Natural killer cell (primary cell): ENCODE data around the gene OBSCN. TPM values are rescaled to one million over a fixed set of nuclear protein-coding genes. Genes with fewer than 3 reads are reported as not detected.

Experiments
- ATAC-seq, 3 donors: fragments of 150-1000 bp in 2 of 3; fragments of 200-7000 bp in 1 of 3; cut with Tn5 transposase; 1 replicate in 1 of 3; 2 replicates in 2 of 3; pipeline ENCODE4 v1.10.0; 2021; ENCODE audit warnings: mild to moderate bottlenecking in 2 of 3, moderate library complexity in 2 of 3
- DNase-seq, 2 donors: peaks; one replicate each; pipeline versions ENCODE4 v3.0.0 to v3.0.0-alpha.2; 2013 to 2021; ENCODE audit warnings: mixed read lengths in 1 of 2
- H3K27ac ChIP-seq: one replicate; pipeline ENCODE4 v1.5.1; 2013; ENCODE audit warnings: mild to moderate bottlenecking, low read length
- H3K27me3 ChIP-seq: one replicate; pipeline ENCODE4 v1.6.1; 2013; ENCODE audit warnings: low read length; ENCODE audit not compliant: control insufficient read depth, insufficient read depth
- H3K36me3 ChIP-seq: one replicate; pipeline ENCODE4 v1.6.1; 2013; ENCODE audit warnings: low read length; ENCODE audit not compliant: control insufficient read depth, insufficient read depth
- H3K4me1 ChIP-seq: one replicate; pipeline ENCODE4 v1.6.1; 2013; ENCODE audit warnings: low read length; ENCODE audit not compliant: control insufficient read depth, insufficient read depth
- H3K4me3 ChIP-seq: one replicate; pipeline ENCODE4 v1.5.1; 2013; ENCODE audit warnings: low read length
- H3K9me3 ChIP-seq: one replicate; pipeline ENCODE4 v1.6.1; 2013; ENCODE audit warnings: low read length; ENCODE audit not compliant: control insufficient read depth, insufficient read depth
- H3K27ac Mint-ChIP-seq, 2 donors: one replicate each; pipeline ENCODE4 v1.8.0; 2022; ENCODE audit warnings: mild to moderate bottlenecking in 2 of 2, mixed read lengths in 2 of 2, moderate library complexity in 1 of 2
- H3K27me3 Mint-ChIP-seq, 2 donors: one replicate each; pipeline ENCODE4 v1.8.0; 2022; ENCODE audit warnings: low read depth in 2 of 2, mixed read lengths in 2 of 2
- H3K36me3 Mint-ChIP-seq: one replicate; pipeline ENCODE4 v1.8.0; 2022; ENCODE audit warnings: mixed read lengths
- H3K4me1 Mint-ChIP-seq, 2 donors: one replicate each; pipeline ENCODE4 v1.8.0; 2022; ENCODE audit warnings: mixed read lengths in 2 of 2
- H3K4me3 Mint-ChIP-seq: one replicate; pipeline ENCODE4 v1.8.0; 2022; ENCODE audit warnings: mild to moderate bottlenecking, moderate library complexity, mixed read lengths
- H3K9me3 Mint-ChIP-seq, 2 donors: one replicate each; pipeline ENCODE4 v1.8.0; 2022; ENCODE audit warnings: mixed read lengths in 2 of 2
- CTCF ChIP-seq: fragments of 200-600 bp; IDR thresholded peaks from one replicate; pipeline ENCODE4 v1.8.0; 2022; ENCODE audit warnings: antibody characterized with exemption
- WGBS: methylation state at CpG from one replicate; pipeline ENCODE4 v1.1.7; 2013; ENCODE audit warnings: missing lambda C conversion rate; ENCODE audit not compliant: insufficient coverage; 5-methylcytosine and 5-hydroxymethylcytosine counted together
- intact Hi-C: fragments of 100-400 bp; cut with micrococcal nuclease; formaldehyde crosslinking; loops from one replicate; pipeline ENCODE4 v1.14.2; 2022
- total RNA-seq, 4 donors: library from RNA; stranded (reverse); fragments of 120-200 nt in 1 of 4; gene quantifications; one replicate each; pipeline versions ENCODE4 v1.2.3 to v1.2.4, GENCODE V29; 2013 to 2022

Gene OBSCN
- total RNA-seq, 3 donors from 2014 or later (not counting 1 experiment from before 2014, with no cell fraction given) = 9.6 to 30.0 (median 14.3) TPM

DNA sequence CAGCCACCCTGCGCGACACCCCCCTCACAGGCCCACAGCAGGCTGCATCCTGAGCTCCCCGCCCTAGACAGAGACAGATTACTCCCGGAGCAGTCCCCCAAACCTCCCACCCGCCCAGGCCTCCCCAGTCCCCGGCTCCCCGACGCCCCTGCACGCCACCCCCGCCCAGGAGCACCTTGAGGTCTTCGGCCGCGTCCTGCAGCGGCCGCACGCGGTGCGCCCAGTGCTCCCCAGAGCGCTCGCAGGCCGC lies 198.1 kb downstream of the OBSCN start:
- TF ChIP-seq CTCF = no peak
- under 1% methylated on average over 21 of the region's 21 CpGs for WGBS
- peak overlapping the region; percentile 75 to 89 for H3K27ac Mint-ChIP-seq
- ATAC-seq (peak in 1 of 3 donors; percentile 1), DNase-seq (no peak)
- peak overlapping the region; percentile 93 for H3K4me3 Mint-ChIP-seq
- H3K4me1 Mint-ChIP-seq = peaks cover 56 to 71% of the 10 kb centered on the region in 2 donors
- peak overlapping the region; percentile 82 for H3K4me3 ChIP-seq
- no peaks in the 10 kb centered on the region for H3K27me3 Mint-ChIP-seq
- H3K27me3 ChIP-seq = no peaks in the 10 kb centered on the region
- H3K27ac ChIP-seq = no peak overlapping the region
- peaks cover 9% of the 10 kb centered on the region for H3K36me3 ChIP-seq
- H3K4me1 ChIP-seq = peaks cover 57% of the 10 kb centered on the region
- no peaks in the 10 kb centered on the region for H3K9me3 Mint-ChIP-seq
- intact Hi-C loops = loop anchor here (1.0 to 5.0 kb wide), 2 partner anchors 10 to 51 kb away; partner anchors contain the start of gene TRIM17
- no peaks in the 10 kb centered on the region for H3K9me3 ChIP-seq
- no peaks in the 10 kb centered on the region for H3K36me3 Mint-ChIP-seq

DNA sequence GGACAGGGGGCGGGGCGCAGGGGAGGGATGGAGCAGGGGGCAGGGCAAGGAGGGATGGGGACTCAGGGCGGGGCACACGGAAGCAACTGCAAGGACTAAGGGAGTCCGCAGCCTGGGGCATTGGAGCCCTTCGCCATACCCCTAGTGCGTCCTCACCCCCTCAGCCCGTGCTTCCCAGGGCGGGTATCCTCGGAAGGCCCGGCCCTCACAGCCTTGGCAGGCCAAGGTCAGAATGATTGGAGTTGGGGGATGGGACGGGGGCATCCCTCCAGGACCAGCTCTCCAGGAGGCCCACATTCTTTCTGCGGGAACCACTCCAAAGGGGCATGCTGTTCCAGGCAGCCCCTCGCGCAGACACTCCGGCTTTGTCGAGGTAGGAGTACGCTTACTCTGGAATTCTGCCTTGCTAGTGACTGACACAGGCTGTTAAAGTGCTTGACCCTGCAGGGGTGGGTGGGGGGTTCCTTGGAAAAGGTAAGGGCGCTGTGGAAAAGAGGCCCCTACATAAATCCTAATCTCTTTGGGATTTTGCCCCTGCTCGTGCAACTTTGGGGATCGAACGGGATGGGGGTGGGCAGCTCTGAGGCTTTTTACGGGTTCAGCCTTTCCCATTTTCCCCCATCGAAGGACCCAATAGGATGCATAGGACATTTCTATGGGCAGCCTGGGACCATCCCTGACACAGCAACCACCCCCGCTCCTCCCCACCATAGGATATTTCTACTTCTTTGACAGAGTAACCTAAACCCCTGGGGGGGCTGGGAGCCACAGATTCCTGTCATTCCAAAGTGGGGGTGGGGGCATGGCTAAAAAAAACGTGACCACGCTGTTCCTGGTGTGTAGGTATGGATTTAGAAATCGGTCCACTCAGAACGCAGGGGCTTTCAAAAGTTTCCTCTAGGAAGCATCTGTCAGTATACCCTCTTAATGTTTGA lies 199.5 kb downstream of the OBSCN start:
- Mint-ChIP-seq H3K4me3 (peak overlapping the region; percentile 93), H3K27me3 (no peaks in the 10 kb centered on the region), H3K36me3 (no peaks in the 10 kb centered on the region), H3K27ac (peak overlapping the region; percentile 75 to 89), H3K9me3 (no peaks in the 10 kb centered on the region), H3K4me1 (peaks cover 44 to 57% of the 10 kb centered on the region in 2 donors)
- Histone ChIP-seq H3K36me3 (peaks cover 9% of the 10 kb centered on the region), H3K27ac (peak overlapping the region; percentile 62), H3K9me3 (no peaks in the 10 kb centered on the region), H3K4me1 (peaks cover 52% of the 10 kb centered on the region), H3K4me3 (peak overlapping the region; percentile 82), H3K27me3 (no peaks in the 10 kb centered on the region)
- TF ChIP-seq CTCF = no peak
- intact Hi-C loops = loop anchor here (5.0 kb wide), 1 partner anchor 50 kb away; a partner anchor contains a TSS
- ATAC-seq = no peak
- 39% methylated on average over 28 of the region's 29 CpGs for WGBS
- peak in 1 of 2 donors; percentile 15 for DNase-seq

DNA sequence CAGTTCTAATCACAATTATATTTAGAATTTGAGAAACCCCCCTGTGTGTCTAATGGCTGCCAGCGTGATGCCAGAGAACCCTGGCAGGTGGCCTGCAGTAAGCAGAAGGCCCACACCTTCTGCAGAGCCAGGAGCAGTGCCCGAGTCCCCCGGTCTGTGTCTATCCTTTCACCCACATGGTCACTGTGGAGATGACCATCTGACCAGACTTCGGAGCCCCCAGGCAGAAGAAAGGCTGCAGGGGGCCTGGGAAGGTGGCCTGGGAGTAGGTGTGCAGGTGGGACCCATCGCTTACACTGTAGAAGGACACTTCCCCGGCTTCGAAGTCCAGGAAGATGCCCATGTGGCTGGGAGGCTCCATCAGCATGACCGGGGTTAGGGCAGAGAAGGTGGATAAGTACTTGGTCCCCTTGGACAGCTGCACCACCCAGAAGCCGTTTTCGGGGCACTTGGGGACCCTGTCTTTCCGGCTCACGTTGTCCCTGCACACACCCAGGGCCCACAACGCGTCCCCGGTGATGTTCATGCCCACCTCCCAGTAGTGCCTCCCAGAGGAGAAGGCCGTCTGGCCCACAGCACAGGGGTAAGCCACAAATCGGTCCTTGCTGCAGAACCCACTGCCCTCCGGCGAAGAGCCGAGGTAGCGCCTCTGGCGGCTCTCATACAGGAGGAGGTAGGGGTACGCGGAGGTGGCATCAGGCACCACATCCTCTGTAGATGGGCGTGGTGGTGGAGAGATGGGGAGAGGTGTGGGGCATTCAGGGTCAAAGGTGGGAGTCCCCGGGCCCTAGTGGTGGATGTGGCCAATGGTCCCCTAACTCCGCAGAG lies 200.4 kb downstream of the OBSCN start:
- H3K36me3 Mint-ChIP-seq = no peaks in the 10 kb centered on the region
- TF ChIP-seq CTCF = no peak
- peak overlapping the region; percentile 57 for H3K4me3 Mint-ChIP-seq
- intact Hi-C loops = loop anchor here (5.0 kb wide), 1 partner anchor 49 kb away; a partner anchor contains a TSS
- Histone ChIP-seq H3K4me3 (no peak overlapping the region), H3K36me3 (peaks cover 2% of the 10 kb centered on the region), H3K27me3 (no peaks in the 10 kb centered on the region), H3K4me1 (peaks cover 43% of the 10 kb centered on the region), H3K27ac (no peak overlapping the region), H3K9me3 (no peaks in the 10 kb centered on the region)
- no peaks in the 10 kb centered on the region for H3K9me3 Mint-ChIP-seq
- peak in 1 of 2 donors; percentile 21 for DNase-seq
- peaks cover 35 to 49% of the 10 kb centered on the region in 2 donors for H3K4me1 Mint-ChIP-seq
- H3K27ac Mint-ChIP-seq = peak overlapping the region; percentile 48 to 89
- WGBS = 85% methylated on average over 27 of the region's 27 CpGs
- no peaks in the 10 kb centered on the region for H3K27me3 Mint-ChIP-seq
- ATAC-seq = no peak
